Brain microvascular endothelial cell (primary cell): Measurements from ENCODE around the gene MVK.
"Not testable (repeated sequence)": the region's sequence is repeated elsewhere in the genome, so short reads cannot be mapped to it uniquely, and the experiment has no call there.

Experiments
- DNase-seq: peaks from one replicate; pipeline ENCODE4 v3.0.0-alpha.2; 2020
- H3K27ac ChIP-seq: fragments of 250-450 bp; sonication (Bioruptor Pico); 2 replicates; pipeline ENCODE4 v1.5.1; 2020; ENCODE audit warnings: mild to moderate bottlenecking, moderate library complexity
- H3K27me3 ChIP-seq: fragments of 250-450 bp; sonication (Bioruptor Pico); replicated peaks from 2 replicates; pipeline ENCODE4 v1.5.1; 2020; ENCODE audit warnings: mild to moderate bottlenecking
- H3K36me3 ChIP-seq: fragments of 250-450 bp; sonication (Bioruptor Pico); replicated peaks from 2 replicates; pipeline ENCODE4 v1.5.1; 2020; ENCODE audit warnings: mild to moderate bottlenecking
- H3K4me3 ChIP-seq: 2 replicates; pipeline ENCODE4 v1.5.1; 2011; ENCODE audit warnings: low read depth, mild to moderate bottlenecking, control low read depth, low read length, moderate library complexity
- CTCF ChIP-seq: IDR thresholded peaks from 2 replicates; pipeline ENCODE4 v1.5.1; 2011; ENCODE audit warnings: low read depth, mild to moderate bottlenecking, moderate library complexity, low read length, control low read depth, inconsistent platforms; ENCODE audit errors: missing control alignments
- in situ Hi-C: cut with HindIII; loops from 2 replicates; pipeline ENCODE4 v1.10.0; 2017; ENCODE audit warnings: low sequenced_read_pairs, low pct_ligation_motif_present

The MVK gene

GRCh38 chr12:109598428-109598854 lies 24.8 kb downstream of the MVK start:
- TF ChIP-seq CTCF: no peak
- H3K27ac ChIP-seq: no peak overlapping the region
- in situ Hi-C loops: no loop called here
- no peak overlapping the region for H3K4me3 ChIP-seq
- no peak for DNase-seq
- H3K27me3 ChIP-seq: no peaks in the 10 kb centered on the region
- H3K36me3 ChIP-seq: no peaks in the 10 kb centered on the region

GRCh38 chr12:109599087-109599486 lies 25.5 kb downstream of the MVK start:
- no peak for DNase-seq
- no peaks in the 10 kb centered on the region for H3K36me3 ChIP-seq
- H3K27me3 ChIP-seq: no peaks in the 10 kb centered on the region
- no peak overlapping the region for H3K27ac ChIP-seq
- in situ Hi-C loops: no loop called here
- no peak for TF ChIP-seq CTCF
- no peak overlapping the region for H3K4me3 ChIP-seq

GRCh38 chr12:109600481-109600880 lies 26.9 kb downstream of the MVK start:
- in situ Hi-C loops: no loop called here
- no peak overlapping the region for H3K4me3 ChIP-seq
- no peaks in the 10 kb centered on the region for H3K27me3 ChIP-seq
- H3K27ac ChIP-seq: no peak overlapping the region
- DNase-seq: no peak
- no peak for TF ChIP-seq CTCF
- no peaks in the 10 kb centered on the region for H3K36me3 ChIP-seq

GRCh38 chr12:109600995-109601394 lies 27.4 kb downstream of the MVK start:
- no peak for DNase-seq
- no peak overlapping the region for H3K4me3 ChIP-seq
- H3K36me3 ChIP-seq: no peaks in the 10 kb centered on the region
- no peaks in the 10 kb centered on the region for H3K27me3 ChIP-seq
- no peak for TF ChIP-seq CTCF
- no peak overlapping the region for H3K27ac ChIP-seq
- in situ Hi-C loops: no loop called here

GRCh38 chr12:109601557-109601956 lies 28.0 kb downstream of the MVK start:
- Histone ChIP-seq H3K36me3 (no peaks in the 10 kb centered on the region), H3K27ac (no peak overlapping the region), H3K4me3 (no peak overlapping the region), H3K27me3 (peaks cover 2% of the 10 kb centered on the region)
- TF ChIP-seq CTCF: no peak
- in situ Hi-C loops: no loop called here
- no peak for DNase-seq

GRCh38 chr12:109602132-109602531 lies 28.5 kb downstream of the MVK start:
- DNase-seq, H3K27ac ChIP-seq, H3K4me3 ChIP-seq, H3K27me3 ChIP-seq, in situ Hi-C loops, H3K36me3 ChIP-seq: not testable (repeated sequence)
